ENCODE measurements around the gene MECP2.

DNA sequence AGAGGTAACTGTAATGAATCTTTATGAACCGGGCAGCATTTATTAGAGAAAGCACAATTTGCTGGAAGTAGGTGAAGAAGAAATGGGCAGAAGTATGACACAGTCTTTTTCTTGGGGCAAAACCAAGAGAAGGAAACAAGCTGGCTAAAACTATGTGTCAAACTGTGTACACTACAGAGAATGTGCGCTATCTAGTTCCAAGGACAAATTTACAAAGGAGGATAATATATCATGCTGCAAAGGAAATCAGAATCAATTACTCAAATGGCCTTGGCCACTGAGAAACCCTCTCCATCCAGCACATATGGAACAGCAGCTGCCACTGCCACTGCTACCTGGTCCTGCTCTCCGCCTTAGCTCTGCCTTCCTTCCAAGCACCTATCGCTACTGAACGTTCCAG, 17.1 kb upstream of the MECP2 start:
- TF ChIP-seq, protein P1, sequence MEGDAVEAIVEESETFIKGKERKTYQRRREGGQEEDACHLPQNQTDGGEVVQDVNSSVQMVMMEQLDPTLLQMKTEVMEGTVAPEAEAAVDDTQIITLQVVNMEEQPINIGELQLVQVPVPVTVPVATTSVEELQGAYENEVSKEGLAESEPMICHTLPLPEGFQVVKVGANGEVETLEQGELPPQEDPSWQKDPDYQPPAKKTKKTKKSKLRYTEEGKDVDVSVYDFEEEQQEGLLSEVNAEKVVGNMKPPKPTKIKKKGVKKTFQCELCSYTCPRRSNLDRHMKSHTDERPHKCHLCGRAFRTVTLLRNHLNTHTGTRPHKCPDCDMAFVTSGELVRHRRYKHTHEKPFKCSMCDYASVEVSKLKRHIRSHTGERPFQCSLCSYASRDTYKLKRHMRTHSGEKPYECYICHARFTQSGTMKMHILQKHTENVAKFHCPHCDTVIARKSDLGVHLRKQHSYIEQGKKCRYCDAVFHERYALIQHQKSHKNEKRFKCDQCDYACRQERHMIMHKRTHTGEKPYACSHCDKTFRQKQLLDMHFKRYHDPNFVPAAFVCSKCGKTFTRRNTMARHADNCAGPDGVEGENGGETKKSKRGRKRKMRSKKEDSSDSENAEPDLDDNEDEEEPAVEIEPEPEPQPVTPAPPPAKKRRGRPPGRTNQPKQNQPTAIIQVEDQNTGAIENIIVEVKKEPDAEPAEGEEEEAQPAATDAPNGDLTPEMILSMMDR (IDR thresholded peaks at IDR 0.05; ENCODE audit: insufficient read depth, low read length, poor library complexity, severe bottlenecking), result no peak
- TF ChIP-seq EZH2phosphoT487 (conservative IDR thresholded peaks at IDR 0.05; ENCODE audit: low read length), result no peak
